HUES48 (cell line): ENCODE measurements around the gene APH1A.

Source experiments
- H3K27ac ChIP-seq: one replicate; pipeline ENCODE4 v1.7.0; 2013; ENCODE audit warnings: low read depth, low read length, inconsistent platforms
- H3K27me3 ChIP-seq: 2 replicates; pipeline ENCODE4 v1.6.1; 2013; ENCODE audit warnings: mild to moderate bottlenecking, low read length; ENCODE audit not compliant: control insufficient read depth, insufficient read depth
- H3K36me3 ChIP-seq: 2 replicates; pipeline ENCODE4 v1.6.1; 2013; ENCODE audit warnings: low read length; ENCODE audit not compliant: control insufficient read depth, insufficient read depth
- H3K4me1 ChIP-seq: 2 replicates; pipeline ENCODE4 v1.6.1; 2013; ENCODE audit warnings: mild to moderate bottlenecking, low read length; ENCODE audit not compliant: control insufficient read depth, insufficient read depth
- H3K4me3 ChIP-seq: 2 replicates; pipeline ENCODE4 v1.5.1; 2013; ENCODE audit warnings: mild to moderate bottlenecking, low read depth, low read length
- H3K9ac ChIP-seq: 2 replicates; pipeline ENCODE4 v1.6.1; 2013; ENCODE audit warnings: mild to moderate bottlenecking, low read depth, low read length, moderate library complexity
- H3K9me3 ChIP-seq: 2 replicates; pipeline ENCODE4 v1.6.1; 2013; ENCODE audit warnings: low read length; ENCODE audit not compliant: control insufficient read depth, insufficient read depth

Gene APH1A

DNA sequence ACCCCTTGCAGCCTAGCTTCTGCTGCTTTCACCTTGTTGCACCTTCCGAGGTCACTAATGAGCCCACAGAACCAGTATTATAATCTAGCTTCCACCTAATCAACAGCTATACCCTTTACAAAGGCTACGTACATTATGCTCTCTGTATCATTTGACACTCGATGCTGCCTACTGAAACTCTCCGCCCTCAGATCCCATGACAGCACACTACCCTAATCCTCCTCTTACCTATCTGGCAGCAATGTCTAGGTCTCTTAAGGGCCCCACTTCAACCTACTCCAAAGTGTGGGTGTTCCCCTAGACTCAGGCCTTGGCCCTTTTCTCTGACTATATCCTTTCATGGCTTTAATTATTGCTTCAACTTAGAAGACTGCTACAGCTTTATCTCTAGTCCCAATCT, 20.0 kb upstream of the APH1A start:
- Histone ChIP-seq H3K4me1 (0 out of 2 replicates have a peak, but pooled peaks cover 5% of the 10 kb centered on the region), H3K27me3 (no peaks in the 10 kb centered on the region), H3K27ac (no peak overlapping the region), H3K36me3 (peaks cover 20% of the 10 kb centered on the region), H3K9ac (no peak overlapping the region), H3K4me3 (no peak overlapping the region), H3K9me3 (no peaks in the 10 kb centered on the region)

DNA sequence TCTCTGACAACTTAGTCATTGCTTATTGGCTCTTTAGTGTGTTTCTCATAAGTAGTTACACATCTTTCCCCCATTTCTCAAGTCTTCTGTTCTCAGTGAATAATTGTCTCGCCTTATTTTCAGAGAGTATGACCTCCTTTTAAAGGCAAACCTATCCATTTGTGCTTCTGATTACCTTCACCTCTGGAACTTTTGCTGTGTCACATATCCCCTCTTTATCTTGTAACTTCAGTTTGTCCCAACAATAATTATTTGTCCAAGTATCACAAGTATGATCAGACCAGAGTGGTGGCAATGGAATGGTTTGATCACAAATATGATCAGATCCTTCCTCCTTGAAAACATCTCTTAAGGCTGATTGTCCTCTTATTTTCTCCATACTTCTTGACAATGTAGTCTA, 19.6 kb upstream of the APH1A start:
- H3K9ac ChIP-seq = no peak overlapping the region
- peaks cover 3% of the 10 kb centered on the region; the same call in 1 of the 2 replicates for H3K27me3 ChIP-seq
- H3K9me3 ChIP-seq = no peaks in the 10 kb centered on the region
- H3K4me1 ChIP-seq = peaks cover 7% of the 10 kb centered on the region; the same call in 1 of the 2 replicates
- H3K27ac ChIP-seq = no peak overlapping the region
- H3K36me3 ChIP-seq = peaks cover 20% of the 10 kb centered on the region
- no peak overlapping the region for H3K4me3 ChIP-seq

- Histone ChIP-seq H3K27me3 (peaks cover 12% of the 10 kb centered on the region; the same call in 1 of the 2 replicates), H3K27ac (no peak overlapping the region), H3K4me1 (peaks cover 12% of the 10 kb centered on the region; the same call in 1 of the 2 replicates), H3K36me3 (peaks cover 24% of the 10 kb centered on the region), H3K9ac (peak overlapping the region; percentile 68; the same call in 1 of the 2 replicates), H3K4me3 (peak overlapping the region; percentile 73), H3K9me3 (no peaks in the 10 kb centered on the region)
Observed at GRCh38 chr1:150283260-150283659, 14.4 kb upstream of the APH1A start.

- Histone ChIP-seq H3K27ac (no peak overlapping the region), H3K27me3 (peaks cover 12% of the 10 kb centered on the region; the same call in 1 of the 2 replicates), H3K9ac (peak overlapping the region; percentile 68), H3K4me1 (peaks cover 12% of the 10 kb centered on the region; the same call in 1 of the 2 replicates), H3K36me3 (peaks cover 22% of the 10 kb centered on the region), H3K9me3 (no peaks in the 10 kb centered on the region), H3K4me3 (peak overlapping the region; percentile 73)
Observed at GRCh38 chr1:150282558-150282958, 13.7 kb upstream of the APH1A start.

DNA sequence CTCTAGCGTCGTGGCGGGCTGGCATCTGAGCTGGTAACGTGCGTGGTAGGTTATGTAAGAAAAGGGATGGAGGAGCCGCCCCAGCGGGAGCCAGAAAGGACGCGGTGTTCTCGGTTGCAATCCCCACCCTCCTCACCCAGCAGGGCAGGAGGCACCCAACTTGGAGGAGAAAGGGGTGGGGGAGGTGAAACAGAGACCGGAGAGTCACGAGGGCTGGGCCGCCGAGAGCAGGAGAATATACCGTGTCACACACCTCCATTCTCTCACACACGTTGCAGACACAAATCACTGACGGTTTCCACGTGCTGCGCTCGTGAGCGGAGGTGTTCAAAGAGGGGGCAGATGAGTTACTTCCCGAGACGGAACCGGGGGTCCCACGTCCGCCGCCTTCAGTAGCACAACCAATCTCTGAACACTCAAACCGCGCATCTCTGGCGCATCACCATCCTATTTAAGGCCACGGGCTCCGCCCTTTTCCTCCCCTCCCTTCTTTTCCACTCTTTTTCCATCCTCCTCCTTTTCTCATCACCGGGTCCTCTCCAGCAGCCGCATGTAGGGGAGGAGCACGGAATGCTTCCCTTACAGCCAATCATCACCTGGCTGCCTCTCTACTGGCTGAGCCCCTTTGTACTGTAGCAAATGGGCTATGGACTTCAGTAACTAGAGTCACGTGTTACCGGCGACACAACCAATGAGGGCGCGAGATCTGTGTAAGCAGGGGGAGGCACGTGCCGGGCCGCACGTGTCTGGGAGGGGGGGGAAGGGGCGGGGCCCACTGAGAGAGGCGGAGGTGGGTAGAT, 13.1 kb upstream of the APH1A start, which contains the start of gene CIART:
TSS of gene CIART (plus strand) at position 797 of the 800 bp plus-strand sequence. CDS start 714 bp downstream, outside the sequence.
- Histone ChIP-seq H3K9ac (peak within 1 kb of the TSS; percentile 84), H3K9me3 (no peaks in the 10 kb centered on the region), H3K4me1 (peaks cover 12% of the 10 kb centered on the region; the same call in 1 of the 2 replicates), H3K36me3 (peaks cover 19% of the 10 kb centered on the region), H3K27me3 (peaks cover 12% of the 10 kb centered on the region; the same call in 1 of the 2 replicates), H3K27ac (peak within 1 kb of the TSS; percentile 63), H3K4me3 (peak within 1 kb of the TSS; percentile 73)

DNA sequence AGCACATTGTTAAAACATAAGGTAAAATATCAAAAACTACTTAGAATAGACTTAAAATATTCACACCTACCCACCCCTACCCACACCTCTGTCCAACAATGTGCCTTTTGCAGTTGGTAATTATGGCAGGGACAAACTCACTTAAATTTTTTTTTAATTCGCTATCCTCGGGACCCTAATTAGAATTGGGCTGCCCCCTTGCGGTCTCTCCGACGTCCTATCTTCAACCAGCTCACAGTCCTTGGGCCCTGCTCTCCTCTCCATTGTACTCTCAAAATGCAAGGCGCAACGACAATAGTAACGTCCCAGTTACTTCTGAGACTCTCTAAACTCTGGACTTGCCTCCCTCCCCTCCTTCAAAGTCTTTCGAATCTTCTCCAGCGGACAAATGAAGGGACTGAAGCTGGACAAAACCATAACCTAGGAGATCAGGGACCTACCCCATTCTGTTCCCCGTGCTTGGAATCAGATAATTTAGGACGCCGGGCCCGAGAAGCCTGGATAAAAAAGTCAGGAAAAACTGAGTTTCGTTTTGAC, 12.5 kb upstream of the APH1A start:
- H3K9me3 ChIP-seq = no peaks in the 10 kb centered on the region
- peak overlapping the region; percentile 84 for H3K9ac ChIP-seq
- peak overlapping the region; percentile 67 for H3K4me3 ChIP-seq
- peak overlapping the region; percentile 63 for H3K27ac ChIP-seq
- peaks cover 12% of the 10 kb centered on the region; the same call in 1 of the 2 replicates for H3K4me1 ChIP-seq
- peaks cover 12% of the 10 kb centered on the region; the same call in 1 of the 2 replicates for H3K27me3 ChIP-seq
- peaks cover 13% of the 10 kb centered on the region for H3K36me3 ChIP-seq

DNA sequence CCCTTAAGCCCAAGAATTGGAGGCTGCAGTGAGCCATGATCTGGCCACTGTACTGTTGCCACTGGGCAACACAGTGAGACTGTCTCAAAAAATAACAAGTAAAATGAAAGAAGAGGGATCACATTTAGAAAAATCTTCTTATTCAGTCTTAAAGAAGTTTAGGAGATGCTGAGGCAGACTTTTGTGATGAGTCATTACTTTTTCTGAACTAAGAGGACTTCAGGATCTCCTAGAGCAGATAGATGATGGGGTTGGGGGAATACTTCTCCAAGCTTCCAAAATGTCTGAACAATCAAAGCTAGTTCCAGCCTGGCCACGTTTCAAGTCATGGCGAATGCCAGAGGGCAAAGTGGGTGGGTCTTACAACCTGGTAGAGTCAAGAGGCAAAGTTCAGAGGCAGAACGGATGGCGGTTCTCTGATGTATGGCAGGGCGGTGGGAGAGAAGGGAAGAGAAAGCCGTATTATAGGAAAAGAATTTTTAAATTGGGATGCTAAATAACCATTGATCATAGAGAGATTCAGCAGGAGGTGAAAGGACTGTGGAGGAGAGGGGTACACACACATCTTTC, 11.4 kb upstream of the APH1A start:
- H3K27me3 ChIP-seq = peaks cover 12% of the 10 kb centered on the region; the same call in 1 of the 2 replicates
- no peak overlapping the region for H3K4me3 ChIP-seq
- H3K36me3 ChIP-seq = peaks cover 13% of the 10 kb centered on the region
- no peak overlapping the region for H3K27ac ChIP-seq
- no peak overlapping the region for H3K9ac ChIP-seq
- peaks cover 12% of the 10 kb centered on the region; the same call in 1 of the 2 replicates for H3K4me1 ChIP-seq
- H3K9me3 ChIP-seq = no peaks in the 10 kb centered on the region

GRCh38 chr1:150273311-150273710, 4.5 kb upstream of the APH1A start:
- Histone ChIP-seq H3K4me3 (peak overlapping the region; percentile 48; the same call in 1 of the 2 replicates), H3K4me1 (peaks cover 17% of the 10 kb centered on the region), H3K9me3 (no peaks in the 10 kb centered on the region), H3K27me3 (no peaks in the 10 kb centered on the region), H3K9ac (no peak overlapping the region), H3K36me3 (peaks cover 2% of the 10 kb centered on the region; the same call in 1 of the 2 replicates), H3K27ac (no peak overlapping the region)

DNA sequence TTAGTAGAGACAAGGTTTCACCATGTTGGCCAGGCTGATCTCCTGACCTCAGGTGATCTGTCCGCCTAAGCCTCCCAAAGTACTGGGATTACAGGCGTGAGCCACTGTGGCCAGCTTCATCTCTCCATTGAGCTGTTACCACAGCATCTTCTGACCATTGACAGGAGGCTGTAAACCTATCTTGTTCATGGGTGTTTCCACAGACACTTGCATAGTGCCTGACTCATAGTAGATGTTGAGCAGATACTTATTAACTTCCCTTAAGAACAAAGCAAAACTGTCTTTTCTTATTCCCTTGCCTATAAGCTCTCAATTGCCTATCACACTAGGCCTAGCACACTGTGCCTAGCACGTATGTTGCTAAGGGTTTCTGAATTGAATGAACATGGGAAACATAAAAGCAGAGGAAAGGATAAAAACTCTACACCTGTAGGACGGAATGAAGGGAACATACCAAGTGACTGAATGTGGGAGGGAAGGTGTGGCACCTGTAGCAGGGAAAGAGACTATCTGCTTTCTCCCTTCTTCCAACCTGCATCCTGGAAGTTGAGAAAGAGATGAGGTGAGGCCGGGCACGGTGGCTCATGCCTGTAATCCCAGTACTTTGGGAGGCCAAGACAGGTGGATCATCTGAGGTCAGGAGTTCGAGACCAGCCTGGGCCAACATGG, 2.6 kb upstream of the APH1A start:
- Histone ChIP-seq H3K9ac (no peak overlapping the region), H3K27ac (no peak overlapping the region), H3K4me1 (peaks cover 20% of the 10 kb centered on the region)

GRCh38 chr1:150269451-150269850, 635 bp upstream of the APH1A start:
- peak overlapping the region; percentile 94 for H3K27ac ChIP-seq
- H3K4me3 ChIP-seq = peak overlapping the region; percentile 99
- peaks cover 20% of the 10 kb centered on the region for H3K4me1 ChIP-seq
- no peaks in the 10 kb centered on the region for H3K9me3 ChIP-seq
- H3K36me3 ChIP-seq = peaks cover 30% of the 10 kb centered on the region
- peak overlapping the region; percentile 64 for H3K9ac ChIP-seq
- no peaks in the 10 kb centered on the region for H3K27me3 ChIP-seq

More for the DNA sequence above, 2.6 kb upstream of the APH1A start:
- H3K9me3 ChIP-seq = no peaks in the 10 kb centered on the region
- no peaks in the 10 kb centered on the region for H3K27me3 ChIP-seq
- peaks cover 13% of the 10 kb centered on the region for H3K36me3 ChIP-seq
- H3K4me3 ChIP-seq = no peak overlapping the region
